ENCODE measurements around the gene MIGA1.
"Not testable (repeated sequence)": the region's sequence is repeated elsewhere in the genome, so short reads cannot be mapped to it uniquely, and the experiment has no call there.

DNA sequence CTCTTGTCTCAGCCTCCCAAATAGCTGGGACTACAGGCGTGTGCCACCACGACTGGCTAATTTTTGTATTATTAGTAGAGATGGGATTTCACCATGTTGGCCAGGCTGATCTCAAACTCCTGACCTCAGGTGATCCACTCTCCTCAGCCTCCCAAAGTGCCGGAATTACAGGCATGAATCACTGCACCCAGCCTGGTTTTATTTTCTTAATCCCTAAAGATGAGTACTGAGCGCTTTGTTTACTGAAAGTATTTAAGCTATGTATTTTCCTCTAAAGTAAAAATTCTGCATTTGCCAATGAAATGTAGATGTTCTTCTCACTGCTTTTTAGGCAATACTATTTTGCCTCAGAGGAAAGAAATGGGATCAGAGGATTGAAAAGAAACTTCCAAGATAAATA, 30.0 kb upstream of the MIGA1 start:
- TF ChIP-seq, protein P1, sequence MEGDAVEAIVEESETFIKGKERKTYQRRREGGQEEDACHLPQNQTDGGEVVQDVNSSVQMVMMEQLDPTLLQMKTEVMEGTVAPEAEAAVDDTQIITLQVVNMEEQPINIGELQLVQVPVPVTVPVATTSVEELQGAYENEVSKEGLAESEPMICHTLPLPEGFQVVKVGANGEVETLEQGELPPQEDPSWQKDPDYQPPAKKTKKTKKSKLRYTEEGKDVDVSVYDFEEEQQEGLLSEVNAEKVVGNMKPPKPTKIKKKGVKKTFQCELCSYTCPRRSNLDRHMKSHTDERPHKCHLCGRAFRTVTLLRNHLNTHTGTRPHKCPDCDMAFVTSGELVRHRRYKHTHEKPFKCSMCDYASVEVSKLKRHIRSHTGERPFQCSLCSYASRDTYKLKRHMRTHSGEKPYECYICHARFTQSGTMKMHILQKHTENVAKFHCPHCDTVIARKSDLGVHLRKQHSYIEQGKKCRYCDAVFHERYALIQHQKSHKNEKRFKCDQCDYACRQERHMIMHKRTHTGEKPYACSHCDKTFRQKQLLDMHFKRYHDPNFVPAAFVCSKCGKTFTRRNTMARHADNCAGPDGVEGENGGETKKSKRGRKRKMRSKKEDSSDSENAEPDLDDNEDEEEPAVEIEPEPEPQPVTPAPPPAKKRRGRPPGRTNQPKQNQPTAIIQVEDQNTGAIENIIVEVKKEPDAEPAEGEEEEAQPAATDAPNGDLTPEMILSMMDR (CRISPR knock-in tag; IDR thresholded peaks at IDR 0.05) = not testable (repeated sequence)
- TF ChIP-seq HNRNPUL1 (IDR thresholded peaks at IDR 0.05; ENCODE audit: low read depth, low read length); YY1 (IDR thresholded peaks at IDR 0.05; ENCODE audit: insufficient read depth, insufficient replicate concordance, low read depth, low read length): not testable (repeated sequence)
- TF ChIP-seq, protein P2, sequence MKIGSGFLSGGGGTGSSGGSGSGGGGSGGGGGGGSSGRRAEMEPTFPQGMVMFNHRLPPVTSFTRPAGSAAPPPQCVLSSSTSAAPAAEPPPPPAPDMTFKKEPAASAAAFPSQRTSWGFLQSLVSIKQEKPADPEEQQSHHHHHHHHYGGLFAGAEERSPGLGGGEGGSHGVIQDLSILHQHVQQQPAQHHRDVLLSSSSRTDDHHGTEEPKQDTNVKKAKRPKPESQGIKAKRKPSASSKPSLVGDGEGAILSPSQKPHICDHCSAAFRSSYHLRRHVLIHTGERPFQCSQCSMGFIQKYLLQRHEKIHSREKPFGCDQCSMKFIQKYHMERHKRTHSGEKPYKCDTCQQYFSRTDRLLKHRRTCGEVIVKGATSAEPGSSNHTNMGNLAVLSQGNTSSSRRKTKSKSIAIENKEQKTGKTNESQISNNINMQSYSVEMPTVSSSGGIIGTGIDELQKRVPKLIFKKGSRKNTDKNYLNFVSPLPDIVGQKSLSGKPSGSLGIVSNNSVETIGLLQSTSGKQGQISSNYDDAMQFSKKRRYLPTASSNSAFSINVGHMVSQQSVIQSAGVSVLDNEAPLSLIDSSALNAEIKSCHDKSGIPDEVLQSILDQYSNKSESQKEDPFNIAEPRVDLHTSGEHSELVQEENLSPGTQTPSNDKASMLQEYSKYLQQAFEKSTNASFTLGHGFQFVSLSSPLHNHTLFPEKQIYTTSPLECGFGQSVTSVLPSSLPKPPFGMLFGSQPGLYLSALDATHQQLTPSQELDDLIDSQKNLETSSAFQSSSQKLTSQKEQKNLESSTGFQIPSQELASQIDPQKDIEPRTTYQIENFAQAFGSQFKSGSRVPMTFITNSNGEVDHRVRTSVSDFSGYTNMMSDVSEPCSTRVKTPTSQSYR (CRISPR knock-in tag; IDR thresholded peaks at IDR 0.05; ENCODE audit: borderline replicate concordance) = not testable (repeated sequence)

Measured in HepG2 (cell line).